Right ventricle myocardium superior (tissue), 1 donor: ENCODE measurements around the gene MATN1. TPM values are rescaled to one million over a fixed set of nuclear protein-coding genes. Genes with fewer than 3 reads are reported as not detected.

Source experiments
- ATAC-seq: fragments of 200-7000 bp; cut with Tn5 transposase; one replicate; pipeline ENCODE4 v1.9.1; 2020; ENCODE audit warnings: mild to moderate bottlenecking; ENCODE audit not compliant: poor library complexity
- DNase-seq: peaks from one replicate; pipeline ENCODE4 v3.0.0-alpha.2; 2020
- intact Hi-C: fragments of 100-400 bp; cut with DNase I; formaldehyde crosslinking; loops from one replicate; pipeline ENCODE4 v1.11.2; 2022
- total RNA-seq: library from RNA; stranded (reverse); fragmentation: NEBNext Ultra II Directional; extraction: Animal tissue kit (Norgen Biotek cat#: 25700); gene quantifications from one replicate; pipeline ENCODE4 v1.2.1, GENCODE V29; 2021
- donor health status: DM: no; HTN: yes; CAD: no; lungs with severe emphysema.

Gene MATN1
- total RNA-seq, 1 donor from 2014 or later: not detected

GRCh38 chr1:30725450-30726095, 2.2 kb upstream of the MATN1 start:
- no peak for ATAC-seq
- DNase-seq: no peak
- intact Hi-C loops: no loop called here

DNA sequence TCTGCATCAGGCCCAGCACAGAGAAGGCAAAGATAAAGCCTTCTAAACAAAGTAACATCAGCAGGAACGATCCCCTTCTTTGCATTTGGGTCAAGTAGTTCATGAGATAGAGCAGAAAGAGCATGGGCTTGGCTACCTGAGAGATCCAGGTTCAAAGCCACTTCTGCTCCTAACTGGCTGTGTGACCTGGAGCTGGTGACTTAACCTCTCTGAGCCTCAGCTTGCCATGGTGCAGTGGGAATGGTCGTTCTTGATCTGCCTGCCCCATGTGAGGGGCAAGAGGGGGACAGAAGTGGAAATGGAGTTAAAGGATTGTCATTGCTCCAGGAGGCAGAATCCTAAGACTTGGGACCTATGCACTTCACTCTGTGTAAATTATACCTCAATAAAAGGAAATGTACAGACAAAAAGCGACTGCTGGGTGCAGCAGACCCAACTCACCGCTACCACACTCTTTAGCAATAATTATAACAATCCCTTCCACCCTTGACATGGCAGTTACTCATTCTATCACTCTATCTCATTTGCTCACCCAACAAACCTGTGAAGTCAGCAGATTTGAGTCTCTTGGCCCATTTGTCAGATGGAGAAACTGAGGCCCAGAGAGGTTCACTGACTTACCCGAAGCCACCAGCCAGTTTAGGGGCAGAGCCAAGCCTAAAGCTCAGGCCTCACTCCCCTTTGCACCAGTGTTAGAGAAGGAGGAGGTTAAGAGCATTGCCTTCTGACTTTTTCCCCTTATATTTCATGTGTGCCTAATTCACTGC, 1.5 kb upstream of the MATN1 start:
- ATAC-seq (no peak), DNase-seq (no peak)
- intact Hi-C loops: loop anchor here (5.0 kb wide), 1 partner anchor 187 kb away; no protein-coding TSS in a partner anchor

DNA sequence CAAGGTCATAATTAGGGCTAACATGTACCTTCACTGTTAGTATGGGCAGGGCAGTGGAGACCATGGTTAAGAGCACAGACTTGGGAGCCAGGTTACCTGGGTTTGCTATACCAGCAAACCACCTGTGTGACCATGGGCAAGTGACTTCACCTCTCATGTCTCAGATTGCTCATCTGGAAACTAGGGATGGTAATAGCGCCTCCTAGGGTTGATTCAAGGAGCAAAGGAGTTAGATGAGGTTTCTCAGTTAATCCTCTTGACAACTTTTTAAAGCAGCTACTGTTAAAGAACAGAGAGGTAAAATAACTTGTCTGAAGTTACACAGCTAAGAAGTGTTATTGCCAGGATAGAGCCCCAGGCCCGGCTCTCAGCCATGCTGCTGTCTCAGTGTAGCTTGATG, 790 bp upstream of the MATN1 start:
- ATAC-seq (no peak), DNase-seq (no peak)
- intact Hi-C loops: loop anchor here (5.0 kb wide), 1 partner anchor 188 kb away; no protein-coding TSS in a partner anchor

GRCh38 chr1:30721812-30722537, 1.4 kb downstream of the MATN1 start:
- no peak for DNase-seq
- ATAC-seq: no peak
- intact Hi-C loops: loop anchor here (5.0 kb wide), 1 partner anchor 190 kb away; no protein-coding TSS in a partner anchor

GRCh38 chr1:30721341-30721793, 2.0 kb downstream of the MATN1 start:
- DNase-seq (no peak), ATAC-seq (no peak)
- intact Hi-C loops: loop anchor here (5.0 kb wide), 1 partner anchor 191 kb away; no protein-coding TSS in a partner anchor

DNA sequence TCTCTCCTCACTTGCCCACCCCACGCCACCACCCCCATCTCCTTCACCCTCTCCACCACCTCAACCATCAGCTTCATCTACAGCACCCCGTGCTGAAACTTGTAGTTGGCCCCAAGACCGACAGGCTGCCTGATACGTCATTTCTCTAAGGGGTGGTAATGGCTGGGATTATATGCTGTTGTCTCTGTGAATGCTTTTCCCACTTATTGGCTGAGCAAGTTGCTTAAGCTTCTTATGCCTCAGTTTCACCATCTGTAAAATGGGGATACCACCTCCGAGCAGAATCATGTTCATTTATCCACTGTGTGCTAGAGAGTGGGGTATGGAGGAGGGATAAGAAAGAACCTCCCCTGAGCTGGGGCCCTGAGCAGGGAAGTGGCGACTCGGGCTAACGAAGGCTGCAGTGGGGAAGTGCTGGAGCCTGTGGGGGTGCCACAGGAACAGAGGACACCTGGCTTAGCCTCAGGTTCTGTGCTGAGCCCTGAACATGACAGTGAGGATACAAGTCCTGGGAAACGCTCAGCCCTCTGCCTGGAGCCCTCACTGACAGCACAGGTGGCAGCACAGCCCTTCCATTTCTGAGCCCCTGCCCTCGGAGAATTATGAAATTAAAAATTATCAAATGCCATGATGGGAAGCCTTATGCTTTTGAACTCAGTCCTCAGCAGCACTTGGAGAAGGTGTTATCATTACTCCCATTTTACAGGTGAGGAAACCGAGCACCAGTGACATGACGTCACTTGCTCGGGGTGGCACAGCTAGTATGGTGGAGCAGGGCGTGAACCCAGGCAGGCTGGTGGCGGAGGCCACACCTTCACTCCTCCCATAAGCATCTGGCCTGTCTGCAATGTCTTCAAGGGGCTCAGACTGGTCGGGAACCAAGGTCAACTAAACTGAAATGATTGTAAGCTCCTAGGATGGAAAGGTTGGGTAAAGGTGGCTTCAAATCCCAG, 2.8 kb downstream of the MATN1 start:
- DNase-seq (no peak), ATAC-seq (no peak)
- intact Hi-C loops: loop anchor here (5.0 kb wide), 1 partner anchor 192 kb away; no protein-coding TSS in a partner anchor

GRCh38 chr1:30719406-30720270, 3.7 kb downstream of the MATN1 start:
- ATAC-seq: no peak
- intact Hi-C loops: loop anchor here (2.0 to 5.0 kb wide), 2 partner anchors 59 to 193 kb away; no protein-coding TSS in a partner anchor
- no peak for DNase-seq

- DNase-seq (peak; percentile 86), ATAC-seq (peak; percentile 91)
- intact Hi-C loops: loop anchor here (2.0 kb wide), 1 partner anchor 60 kb away; no protein-coding TSS in a partner anchor
Observed at GRCh38 chr1:30718636-30719405, 4.6 kb downstream of the MATN1 start.

DNA sequence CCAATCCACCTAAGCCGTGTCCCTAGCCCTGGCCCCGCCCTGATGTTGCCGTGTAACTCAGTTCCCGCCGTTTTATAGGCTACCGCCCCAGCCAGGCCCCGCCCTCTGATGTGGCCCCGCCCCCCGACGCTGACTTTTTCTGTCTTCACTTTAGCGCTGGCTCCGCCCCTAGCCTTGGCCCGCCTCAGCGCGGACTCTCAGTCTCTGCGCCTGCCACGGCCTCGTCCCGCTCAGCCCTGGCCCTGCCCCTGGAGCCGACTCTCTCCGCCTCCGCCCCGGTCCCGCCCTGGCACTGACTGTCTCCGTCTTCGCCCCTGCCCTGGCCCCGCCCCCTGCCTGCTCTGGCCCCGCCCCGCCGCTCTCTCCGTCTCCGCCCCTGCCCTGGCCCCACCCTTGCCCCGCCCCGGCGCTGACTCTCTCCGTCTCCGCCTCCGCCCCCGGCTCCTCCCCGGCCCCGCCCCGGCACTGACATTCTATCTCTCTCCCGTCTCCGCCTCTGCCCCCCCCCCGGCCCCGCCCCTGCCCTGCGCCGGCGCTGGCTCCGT, 5.2 kb downstream of the MATN1 start:
- peak; percentile 100 for DNase-seq
- peak; percentile 85 for ATAC-seq
- intact Hi-C loops: loop anchor here (2.0 kb wide), 1 partner anchor 61 kb away; no protein-coding TSS in a partner anchor

- intact Hi-C loops: no loop called here
- DNase-seq: no peak
Observed at GRCh38 chr1:30716646-30717045, 6.7 kb downstream of the MATN1 start.

GRCh38 chr1:30715886-30716285, 7.5 kb downstream of the MATN1 start:
- ATAC-seq (no peak), DNase-seq (no peak)
- intact Hi-C loops: no loop called here

More at GRCh38 chr1:30716646-30717045, 6.7 kb downstream of the MATN1 start:
- ATAC-seq: no peak

DNA sequence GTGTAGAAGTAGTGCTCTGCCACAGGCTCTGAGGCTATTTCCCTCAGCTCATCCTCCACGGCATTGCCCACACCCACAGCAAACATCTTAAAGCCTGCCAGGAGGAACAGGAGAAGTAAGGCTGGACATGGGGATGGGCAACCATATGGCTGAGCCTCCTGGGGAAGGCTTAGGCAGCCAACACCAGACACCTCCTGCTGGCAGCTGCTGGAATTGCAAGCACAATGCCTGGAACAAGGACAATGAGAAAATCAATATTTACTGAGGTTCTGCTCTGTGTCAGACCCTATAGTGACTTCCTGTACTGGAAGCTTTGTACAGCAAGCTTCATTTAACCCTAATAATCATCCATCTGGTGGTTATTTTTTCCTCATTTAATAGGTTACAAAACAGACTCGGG, 8.2 kb downstream of the MATN1 start:
- intact Hi-C loops: no loop called here
- no peak for DNase-seq
- no peak for ATAC-seq

GRCh38 chr1:30714536-30715090, 8.8 kb downstream of the MATN1 start:
- ATAC-seq: no peak
- intact Hi-C loops: no loop called here
- no peak for DNase-seq

GRCh38 chr1:30714025-30714424, 9.4 kb downstream of the MATN1 start:
- no peak for ATAC-seq
- intact Hi-C loops: no loop called here
- no peak for DNase-seq

DNA sequence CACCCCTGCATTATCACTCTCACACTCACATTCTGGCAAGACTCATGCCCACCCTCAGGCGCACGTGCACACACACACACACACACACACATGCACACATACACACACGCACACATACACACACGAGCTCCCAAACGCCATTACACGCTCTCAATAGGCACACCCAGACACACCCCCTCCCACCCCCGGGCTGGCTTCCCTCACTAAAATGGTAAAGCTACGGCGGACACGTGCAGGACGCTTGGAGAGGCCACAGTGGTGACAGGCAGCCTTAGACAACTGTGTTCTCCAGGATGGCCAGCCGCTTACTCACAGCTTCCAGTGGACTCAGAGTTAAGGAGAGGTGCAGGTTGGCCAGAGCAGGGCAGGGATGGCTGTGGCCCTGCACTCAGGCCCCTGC, 10.1 kb downstream of the MATN1 start:
- DNase-seq (no peak), ATAC-seq (no peak)
- intact Hi-C loops: no loop called here

DNA sequence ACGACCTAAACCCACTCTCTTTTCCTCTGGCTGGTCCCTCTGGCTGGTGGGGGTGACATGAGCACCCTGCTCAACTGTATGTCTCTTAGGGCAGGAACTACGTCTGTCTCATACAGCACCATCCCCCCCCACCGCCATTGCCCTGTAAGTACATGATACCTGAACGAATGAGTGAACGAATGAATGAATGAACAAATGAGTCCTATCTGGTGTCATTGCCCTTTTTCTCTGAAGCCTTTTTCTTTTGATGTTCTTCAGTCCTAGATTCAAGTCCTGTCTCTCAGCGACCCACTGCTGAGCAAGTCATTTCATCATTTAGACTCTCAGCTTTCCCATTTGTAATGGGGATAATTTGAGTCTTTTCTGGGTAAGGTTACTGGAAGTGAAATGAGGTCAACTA, 10.8 kb downstream of the MATN1 start:
- ATAC-seq: no peak

More for the DNA sequence above, 10.8 kb downstream of the MATN1 start:
- intact Hi-C loops: no loop called here
- DNase-seq: no peak
